Measurements from ENCODE around the gene ITGA7. TPM values are rescaled to one million over a fixed set of nuclear protein-coding genes. Genes with fewer than 3 reads are reported as not detected.

ITGA7 gene
- total RNA-seq, 1 experiment from 2014 or later, result 96.2 TPM

GRCh38 chr12:55718015-55718414 lies 10.3 kb upstream of the ITGA7 start:
- Mint-ChIP-seq H3K4me3 (peak overlapping the region; percentile 85), H3K27ac (peak overlapping the region; percentile 95)

GRCh38 chr12:55717011-55718007 lies 9.6 kb upstream of the ITGA7 start:
- Mint-ChIP-seq H3K27ac (peak overlapping the region; percentile 95), H3K9me3 (no peaks in the 10 kb centered on the region), H3K36me3 (no peaks in the 10 kb centered on the region), H3K4me1 (peaks cover 37% of the 10 kb centered on the region), H3K4me3 (peak overlapping the region; percentile 85), H3K27me3 (ENCODE audit: low read depth) (peaks cover 16% of the 10 kb centered on the region)
- ChIA-PET CTCF (interaction anchor here (0.6 to 10.8 kb wide), 8 partner anchors 11 to 323 kb away, joined by 3 to 141 read pairs (median 13); partner anchors contain the start of genes CD63 and ITGA7), POLR2A (interaction anchor here (1.2 to 3.4 kb wide), 3 partner anchors 10 to 36 kb away, joined by 3 to 21 read pairs (median 6); partner anchors contain the start of genes CD63 and ITGA7)
- ATAC-seq (no peak), DNase-seq (ENCODE audit: low spot score) (no peak)
- TF ChIP-seq ELF4 (CRISPR knock-in tag; IDR thresholded peaks at IDR 0.05; ENCODE audit: low read depth) (no peak), ARID4B (CRISPR knock-in tag; IDR thresholded peaks at IDR 0.05; ENCODE audit: borderline replicate concordance) (no peak), RELA (CRISPR knock-in tag; IDR thresholded peaks at IDR 0.05; ENCODE audit: borderline replicate concordance) (no peak)

More at GRCh38 chr12:55718015-55718414, 10.3 kb upstream of the ITGA7 start:
- CTCF ChIA-PET, result interaction anchor here (1.2 to 10.8 kb wide), 7 partner anchors 11 to 112 kb away, joined by 3 to 141 read pairs (median 16); partner anchors contain the start of genes CD63 and ITGA7
- TF ChIP-seq TCF7 (CRISPR knock-in tag; IDR thresholded peaks at IDR 0.05; ENCODE audit: low read depth) (no peak), ZNF532 (CRISPR knock-in tag; IDR thresholded peaks at IDR 0.05; ENCODE audit: borderline replicate concordance) (no peak), STAT6 (CRISPR knock-in tag; conservative IDR thresholded peaks at IDR 0.05; ENCODE audit: low read depth) (no peak), RELA (CRISPR knock-in tag; IDR thresholded peaks at IDR 0.05; ENCODE audit: borderline replicate concordance) (no peak), ZNF423 (CRISPR knock-in tag; IDR thresholded peaks at IDR 0.05) (no peak), NR2C2 (CRISPR knock-in tag; IDR thresholded peaks at IDR 0.05) (no peak)
- Mint-ChIP-seq H3K4me1 (peaks cover 37% of the 10 kb centered on the region), H3K36me3 (no peaks in the 10 kb centered on the region), H3K9me3 (no peaks in the 10 kb centered on the region), H3K27me3 (ENCODE audit: low read depth) (peaks cover 10% of the 10 kb centered on the region)
- POLR2A ChIA-PET, result interaction anchor here (1.5 to 3.4 kb wide), 2 partner anchors 11 to 12 kb away, joined by 6 to 21 read pairs; partner anchors contain the start of genes CD63 and ITGA7
- peak; percentile 11 for ATAC-seq
- DNase-seq (ENCODE audit: low spot score), result peak; percentile 47
